ENCODE measurements around the gene TMEM161A.
"Not testable (repeated sequence)": the region's sequence is repeated elsewhere in the genome, so short reads cannot be mapped to it uniquely, and the experiment has no call there.

The TMEM161A gene

DNA sequence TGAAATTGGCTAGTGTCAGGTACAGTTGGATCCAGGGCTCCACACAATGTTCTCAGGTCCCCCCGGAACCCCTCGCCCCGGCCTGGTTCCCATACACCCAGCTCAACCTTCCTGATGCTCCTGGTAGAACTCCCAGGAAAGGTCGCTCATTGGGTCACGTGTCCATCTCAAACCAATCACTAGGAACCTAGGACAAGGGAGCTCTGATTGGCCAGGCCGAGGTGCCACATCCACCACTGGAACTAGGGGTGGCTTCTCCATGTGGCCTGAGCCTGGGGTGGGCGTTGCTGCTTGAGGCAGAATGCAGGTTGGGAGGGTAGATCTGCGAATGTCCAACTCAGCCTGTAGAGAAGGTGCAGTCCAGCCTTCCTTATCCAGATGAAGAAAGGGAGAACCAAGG is 38.7 kb upstream of the TMEM161A start:
- H3K4me3 ChIP-seq (ENCODE audit: low read depth, low read length): no peak overlapping the region
- DNase-seq (ENCODE audit: low read depth): no peak
- TF ChIP-seq POLR2A (IDR thresholded peaks at IDR 0.05; ENCODE audit: extremely low read depth, insufficient read length) (no peak), MYC (IDR thresholded peaks at IDR 0.05; ENCODE audit: low read depth, low read length) (no peak)
- TF ChIP-seq, protein P1, sequence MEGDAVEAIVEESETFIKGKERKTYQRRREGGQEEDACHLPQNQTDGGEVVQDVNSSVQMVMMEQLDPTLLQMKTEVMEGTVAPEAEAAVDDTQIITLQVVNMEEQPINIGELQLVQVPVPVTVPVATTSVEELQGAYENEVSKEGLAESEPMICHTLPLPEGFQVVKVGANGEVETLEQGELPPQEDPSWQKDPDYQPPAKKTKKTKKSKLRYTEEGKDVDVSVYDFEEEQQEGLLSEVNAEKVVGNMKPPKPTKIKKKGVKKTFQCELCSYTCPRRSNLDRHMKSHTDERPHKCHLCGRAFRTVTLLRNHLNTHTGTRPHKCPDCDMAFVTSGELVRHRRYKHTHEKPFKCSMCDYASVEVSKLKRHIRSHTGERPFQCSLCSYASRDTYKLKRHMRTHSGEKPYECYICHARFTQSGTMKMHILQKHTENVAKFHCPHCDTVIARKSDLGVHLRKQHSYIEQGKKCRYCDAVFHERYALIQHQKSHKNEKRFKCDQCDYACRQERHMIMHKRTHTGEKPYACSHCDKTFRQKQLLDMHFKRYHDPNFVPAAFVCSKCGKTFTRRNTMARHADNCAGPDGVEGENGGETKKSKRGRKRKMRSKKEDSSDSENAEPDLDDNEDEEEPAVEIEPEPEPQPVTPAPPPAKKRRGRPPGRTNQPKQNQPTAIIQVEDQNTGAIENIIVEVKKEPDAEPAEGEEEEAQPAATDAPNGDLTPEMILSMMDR (IDR thresholded peaks at IDR 0.05; ENCODE audit: low read depth, low read length): no peak
- TF ChIP-seq, protein P2, sequence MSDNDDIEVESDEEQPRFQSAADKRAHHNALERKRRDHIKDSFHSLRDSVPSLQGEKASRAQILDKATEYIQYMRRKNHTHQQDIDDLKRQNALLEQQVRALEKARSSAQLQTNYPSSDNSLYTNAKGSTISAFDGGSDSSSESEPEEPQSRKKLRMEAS (IDR thresholded peaks at IDR 0.05; ENCODE audit: low read depth, low read length): no peak

DNA sequence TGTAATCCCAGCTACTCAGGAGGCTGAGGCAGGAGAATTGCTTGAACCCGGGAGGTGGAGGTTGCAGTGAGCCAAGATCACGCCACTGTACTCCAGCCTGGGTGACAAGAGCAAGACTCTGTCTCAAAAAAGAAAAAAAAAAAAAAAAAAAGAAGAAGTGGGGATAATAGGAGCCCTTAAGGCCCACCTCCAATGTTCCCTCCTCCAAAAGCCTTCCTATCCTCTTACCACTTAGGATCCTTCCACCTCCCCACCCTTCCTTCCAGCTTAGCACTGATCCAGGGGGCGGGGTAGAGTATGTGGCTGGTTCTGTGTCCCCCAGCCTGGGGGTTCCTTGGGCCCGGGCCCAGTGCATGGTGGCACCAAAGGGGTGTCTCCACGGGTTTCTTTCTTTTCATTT is 35.0 kb upstream of the TMEM161A start:
- not testable (repeated sequence) for H3K4me3 ChIP-seq (ENCODE audit: low read depth, low read length); DNase-seq (ENCODE audit: low read depth)

DNA sequence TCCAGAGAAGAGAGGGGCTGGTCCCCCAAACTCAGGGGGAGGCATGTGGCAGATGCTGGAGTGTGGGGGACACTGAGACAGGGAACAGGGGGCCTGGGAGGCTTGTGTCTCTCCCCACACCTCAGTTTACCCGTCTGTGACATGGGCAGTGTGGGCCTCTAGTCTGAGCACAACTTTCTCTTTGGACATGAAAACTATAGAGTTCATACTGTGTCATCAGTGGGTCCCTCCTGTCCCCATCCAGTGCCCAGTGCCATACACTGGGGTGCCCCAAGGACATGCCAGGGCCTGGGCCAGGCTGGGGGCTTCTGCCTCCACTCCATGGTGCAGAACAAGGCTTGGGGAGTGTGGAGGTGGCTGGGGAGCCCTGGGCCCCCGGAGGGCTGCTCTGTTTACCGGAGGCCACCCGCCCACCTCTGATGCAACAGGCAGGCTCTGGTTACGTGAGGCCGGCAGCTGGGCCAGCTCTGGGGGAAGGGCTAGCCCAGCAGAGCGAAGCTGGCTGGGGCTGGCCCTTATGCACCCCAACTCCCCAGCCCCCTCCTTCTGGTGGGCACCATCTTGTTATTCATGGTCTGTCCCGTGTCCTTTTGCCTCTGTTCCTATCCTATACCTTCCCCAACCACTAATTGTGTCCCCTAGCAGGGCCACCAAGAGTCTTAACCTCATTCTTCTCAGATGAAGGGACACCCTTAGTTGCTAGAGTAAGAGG is 33.7 kb upstream of the TMEM161A start:
- TF ChIP-seq, protein P2 (IDR thresholded peaks at IDR 0.05; ENCODE audit: low read depth, low read length): no peak
- TF ChIP-seq MYC (IDR thresholded peaks at IDR 0.05; ENCODE audit: low read depth, low read length): peak; percentile 16; the same call in 1 of the 2 replicates
- DNase-seq (ENCODE audit: low read depth): peak; percentile 74
- no peak overlapping the region for H3K4me3 ChIP-seq (ENCODE audit: low read depth, low read length)

DNA sequence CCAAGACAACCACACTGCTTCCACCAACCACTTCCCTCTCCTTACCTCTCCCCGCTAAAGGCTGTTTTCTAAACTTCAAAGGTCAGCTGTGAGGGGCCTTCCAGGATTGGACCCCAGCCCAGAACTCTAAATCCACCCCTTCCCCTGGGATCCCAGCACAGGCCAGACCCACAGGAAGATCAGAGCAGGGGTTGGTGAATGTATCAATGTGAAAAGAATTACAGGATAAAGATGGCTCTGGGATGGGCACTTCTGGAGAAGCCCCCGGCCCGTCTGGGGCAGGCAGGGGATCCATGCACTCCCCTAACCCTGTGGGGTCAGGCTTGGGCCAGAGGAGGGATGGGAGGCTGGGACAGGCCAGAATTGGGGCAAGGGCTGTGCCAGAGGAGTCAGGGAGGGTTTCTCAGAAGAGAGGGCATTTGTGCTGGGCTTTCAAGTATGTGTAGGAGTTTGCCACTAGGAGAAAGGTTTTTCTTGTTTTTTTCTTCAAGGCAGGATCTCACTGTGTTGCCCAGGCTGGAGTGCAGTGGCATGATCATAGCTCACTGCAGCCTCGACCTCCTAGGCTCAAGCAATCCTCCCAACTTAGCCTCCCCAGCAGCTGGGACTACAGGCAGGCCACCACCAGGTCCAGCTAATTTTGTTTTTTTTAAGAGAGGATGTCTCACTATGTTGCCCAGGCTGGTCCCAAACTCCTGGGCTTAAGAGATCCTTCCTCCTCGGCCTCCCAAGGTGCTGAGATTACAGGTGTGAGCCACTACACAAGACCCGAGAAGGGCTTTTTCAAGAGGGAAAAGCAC is 32.8 kb upstream of the TMEM161A start:
- DNase-seq (ENCODE audit: low read depth): no peak
- H3K4me3 ChIP-seq (ENCODE audit: low read depth, low read length): no peak overlapping the region
- TF ChIP-seq, protein P1 (IDR thresholded peaks at IDR 0.05; ENCODE audit: low read depth, low read length): no peak
- TF ChIP-seq, protein P2 (IDR thresholded peaks at IDR 0.05; ENCODE audit: low read depth, low read length): no peak
- TF ChIP-seq POLR2A (IDR thresholded peaks at IDR 0.05; ENCODE audit: extremely low read depth, insufficient read length) (no peak), MYC (IDR thresholded peaks at IDR 0.05; ENCODE audit: low read depth, low read length) (no peak)

DNA sequence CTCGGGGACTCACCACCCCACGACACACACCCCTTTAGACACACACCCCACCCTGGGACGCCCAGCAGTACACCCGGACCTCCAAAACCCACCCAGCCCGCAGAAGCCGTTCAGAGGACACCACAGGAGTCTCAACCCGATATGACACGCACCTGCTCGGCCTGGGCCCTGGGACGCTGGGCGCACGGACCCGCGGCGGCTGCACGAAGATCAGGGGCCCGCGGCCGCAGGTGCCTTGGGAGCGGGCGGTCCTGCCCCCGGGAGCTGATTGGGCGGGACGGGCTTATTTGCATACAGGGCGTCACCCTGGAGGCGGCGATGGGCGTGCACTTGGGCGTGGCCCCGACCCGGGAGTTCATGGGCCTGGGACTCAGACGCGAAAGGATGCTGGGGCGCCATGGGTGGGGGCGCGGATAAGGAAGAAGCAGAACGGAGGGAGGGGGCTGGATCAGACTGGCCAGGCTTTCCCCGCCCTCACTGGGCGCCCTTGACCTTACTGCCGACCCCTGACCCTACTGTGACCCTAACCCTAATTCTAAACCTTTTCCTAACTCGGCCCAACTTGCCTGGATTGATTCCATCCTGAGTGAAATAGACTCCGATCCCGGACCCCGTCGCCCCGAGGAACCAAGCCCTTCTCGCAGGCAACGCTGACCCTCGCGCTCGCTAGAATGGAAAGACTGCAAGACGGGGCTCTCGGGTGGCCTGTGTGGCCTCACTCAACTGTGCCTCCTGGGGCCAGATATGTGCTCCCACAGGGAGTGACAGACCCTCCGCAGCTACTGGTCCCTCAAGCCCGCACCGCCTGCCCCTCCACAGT is 32.0 kb upstream of the TMEM161A start, which contains the start of gene MEF2B:
Gene MEF2B, minus strand, starts transcription at position 211 of the 820 bp plus-strand sequence. CDS start 19,528 bp downstream, outside the sequence.
- TF ChIP-seq MYC (IDR thresholded peaks at IDR 0.05; ENCODE audit: low read depth, low read length) (no peak), POLR2A (IDR thresholded peaks at IDR 0.05; ENCODE audit: extremely low read depth, insufficient read length) (no peak)
- TF ChIP-seq, protein P2 (IDR thresholded peaks at IDR 0.05; ENCODE audit: low read depth, low read length): no peak
- TF ChIP-seq, protein P1 (IDR thresholded peaks at IDR 0.05; ENCODE audit: low read depth, low read length): no peak
- H3K4me3 ChIP-seq (ENCODE audit: low read depth, low read length): no peak within 1 kb of the TSS
- peak; percentile 85 for DNase-seq (ENCODE audit: low read depth)

DNA sequence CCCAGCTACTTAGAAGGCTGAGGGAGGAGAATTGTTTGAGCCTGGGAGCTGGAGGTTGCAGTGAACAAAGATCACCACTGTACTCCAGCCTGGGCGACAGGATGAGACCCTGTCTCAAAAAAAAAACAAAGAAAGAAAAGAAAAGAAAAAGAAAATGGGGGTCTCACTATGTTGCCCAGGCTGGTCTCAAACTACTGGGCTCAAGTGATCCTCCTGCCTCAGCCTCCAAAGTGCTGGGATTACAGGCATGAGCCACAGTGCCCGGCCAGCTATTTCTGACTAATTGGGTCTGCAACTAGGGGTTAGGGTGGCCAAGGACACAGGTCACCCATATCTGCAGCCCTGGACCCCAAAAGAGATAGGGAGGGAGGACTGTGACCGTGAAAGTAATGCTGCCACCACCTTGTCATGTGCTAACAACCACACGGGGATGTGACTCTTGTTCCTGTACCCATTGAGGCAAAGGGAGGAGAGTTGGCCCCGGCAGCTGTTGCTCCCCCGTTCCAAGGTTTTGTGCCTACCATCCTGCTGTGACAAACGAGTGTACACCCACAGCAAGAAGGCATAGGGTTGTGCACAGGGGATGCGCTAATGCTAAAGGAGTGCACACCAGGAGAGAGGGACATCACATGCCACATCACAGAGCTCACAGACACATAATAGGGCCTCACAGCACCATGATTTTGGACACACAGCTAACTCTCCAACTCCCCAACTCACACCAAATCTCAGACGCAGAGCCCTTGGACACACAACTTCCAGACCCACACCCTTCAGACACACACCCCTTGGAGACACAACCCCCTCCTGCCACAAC is 31.2 kb upstream of the TMEM161A start:
- no peak for TF ChIP-seq POLR2A (IDR thresholded peaks at IDR 0.05; ENCODE audit: extremely low read depth, insufficient read length)
- no peak for TF ChIP-seq MYC (IDR thresholded peaks at IDR 0.05; ENCODE audit: low read depth, low read length)
- TF ChIP-seq, protein P1 (IDR thresholded peaks at IDR 0.05; ENCODE audit: low read depth, low read length): no peak
- TF ChIP-seq, protein P2 (IDR thresholded peaks at IDR 0.05; ENCODE audit: low read depth, low read length): no peak
- no peak for DNase-seq (ENCODE audit: low read depth)
- no peak overlapping the region for H3K4me3 ChIP-seq (ENCODE audit: low read depth, low read length)
